Neural crest cell (in vitro differentiated cells): ENCODE measurements around the gene ZNF483. TPM values are rescaled to one million over a fixed set of nuclear protein-coding genes. Genes with fewer than 3 reads are reported as not detected.

Source experiments
- DNase-seq: peaks from one replicate; pipeline ENCODE4 v3.0.0; 2021; ENCODE audit warnings: low read depth, mixed read lengths, low spot score
- H3K27ac Mint-ChIP-seq: one replicate; pipeline ENCODE4 v1.8.0; 2021; ENCODE audit warnings: mild to moderate bottlenecking, mixed read lengths; ENCODE audit not compliant: unreplicated experiment
- H3K27me3 Mint-ChIP-seq: 2 replicates; pipeline ENCODE4 v1.8.0; 2021; ENCODE audit warnings: low read depth, mild to moderate bottlenecking, mixed read lengths
- H3K36me3 Mint-ChIP-seq: 2 replicates; pipeline ENCODE4 v1.8.0; 2021; ENCODE audit warnings: low read depth, mild to moderate bottlenecking, mixed read lengths
- H3K4me1 Mint-ChIP-seq: 2 replicates; pipeline ENCODE4 v1.8.0; 2021; ENCODE audit warnings: mixed read lengths
- H3K4me3 Mint-ChIP-seq: one replicate; pipeline ENCODE4 v1.8.0; 2021; ENCODE audit warnings: mild to moderate bottlenecking, mixed read lengths
- H3K9me3 Mint-ChIP-seq: 2 replicates; pipeline ENCODE4 v1.8.0; 2021; ENCODE audit warnings: mixed read lengths
- total RNA-seq: library from RNA; stranded (reverse); gene quantifications from 2 replicates; pipeline ENCODE4 v1.2.1, GENCODE V29; 2021
- TF ChIP-seq, protein P1 (sequence below): fragments of 200-600 bp; sonication (generic); conservative IDR thresholded peaks from 2 replicates; pipeline ENCODE4 v1.5.0; 2021; ENCODE audit warnings: antibody characterized with exemption, mild to moderate bottlenecking

Gene ZNF483
- total RNA-seq, 1 donor from 2014 or later: 26.0 TPM

- Mint-ChIP-seq H3K27ac (no peak overlapping the region), H3K36me3 (peaks cover 3% of the 10 kb centered on the region), H3K9me3 (no peaks in the 10 kb centered on the region), H3K4me3 (peak overlapping the region; percentile 93), H3K4me1 (peaks cover 29% of the 10 kb centered on the region), H3K27me3 (peaks cover 5% of the 10 kb centered on the region)
- no peak for DNase-seq
- TF ChIP-seq, protein P1, sequence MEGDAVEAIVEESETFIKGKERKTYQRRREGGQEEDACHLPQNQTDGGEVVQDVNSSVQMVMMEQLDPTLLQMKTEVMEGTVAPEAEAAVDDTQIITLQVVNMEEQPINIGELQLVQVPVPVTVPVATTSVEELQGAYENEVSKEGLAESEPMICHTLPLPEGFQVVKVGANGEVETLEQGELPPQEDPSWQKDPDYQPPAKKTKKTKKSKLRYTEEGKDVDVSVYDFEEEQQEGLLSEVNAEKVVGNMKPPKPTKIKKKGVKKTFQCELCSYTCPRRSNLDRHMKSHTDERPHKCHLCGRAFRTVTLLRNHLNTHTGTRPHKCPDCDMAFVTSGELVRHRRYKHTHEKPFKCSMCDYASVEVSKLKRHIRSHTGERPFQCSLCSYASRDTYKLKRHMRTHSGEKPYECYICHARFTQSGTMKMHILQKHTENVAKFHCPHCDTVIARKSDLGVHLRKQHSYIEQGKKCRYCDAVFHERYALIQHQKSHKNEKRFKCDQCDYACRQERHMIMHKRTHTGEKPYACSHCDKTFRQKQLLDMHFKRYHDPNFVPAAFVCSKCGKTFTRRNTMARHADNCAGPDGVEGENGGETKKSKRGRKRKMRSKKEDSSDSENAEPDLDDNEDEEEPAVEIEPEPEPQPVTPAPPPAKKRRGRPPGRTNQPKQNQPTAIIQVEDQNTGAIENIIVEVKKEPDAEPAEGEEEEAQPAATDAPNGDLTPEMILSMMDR: no peak
Observed at GRCh38 chr9:111598733-111599091, 73.7 kb downstream of the ZNF483 start.

DNA sequence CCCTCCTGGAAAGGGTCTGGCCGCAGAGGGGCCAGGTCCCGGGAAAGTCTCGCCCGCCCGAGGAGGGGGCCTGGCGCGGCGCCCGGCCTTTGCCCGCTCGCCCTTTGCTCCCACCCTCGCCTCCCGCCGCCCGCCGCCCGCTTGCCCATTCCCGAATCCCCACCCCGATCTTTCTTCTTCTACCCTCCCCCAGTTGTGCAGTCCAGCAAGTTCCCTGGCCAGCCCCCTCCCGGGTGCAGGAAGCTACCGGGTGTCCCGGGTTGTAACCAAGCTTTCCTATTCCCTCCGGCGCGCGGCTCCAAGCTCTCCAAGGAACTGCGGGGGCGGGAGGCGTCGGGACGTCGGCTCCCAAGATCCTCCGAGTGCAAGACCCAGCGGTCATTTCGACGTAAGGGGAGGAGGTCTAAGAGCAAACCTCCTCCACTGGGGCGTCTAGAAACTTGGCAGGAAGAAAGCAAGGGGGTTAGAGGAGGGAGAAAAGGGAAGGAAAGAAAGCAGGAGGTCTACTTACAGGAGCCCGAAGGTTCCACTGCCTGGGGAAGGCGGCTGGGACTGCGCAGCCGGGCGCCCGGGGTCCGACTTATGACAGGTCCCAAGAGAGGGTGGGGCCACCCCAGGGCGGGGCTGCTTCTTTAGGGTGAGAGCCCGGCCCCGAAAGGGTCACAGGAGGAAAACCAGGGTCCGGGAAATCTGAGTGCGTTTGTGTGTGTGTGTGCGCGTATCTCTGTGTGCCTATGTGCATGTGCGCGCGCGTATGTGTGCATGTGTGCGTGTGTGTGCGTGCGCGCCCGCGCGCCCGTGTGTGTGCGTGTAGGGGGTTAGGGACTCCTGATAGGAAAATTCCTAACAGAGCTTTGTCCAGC lies 74.3 kb downstream of the ZNF483 start, which contains the start of gene PTGR1:
Gene PTGR1 (minus strand): TSS at position 556 of the 863 bp plus-strand sequence. CDS start 2,225 bp downstream, outside the sequence.
- no peaks in the 10 kb centered on the region for H3K9me3 Mint-ChIP-seq
- peaks cover 5% of the 10 kb centered on the region for H3K27me3 Mint-ChIP-seq
- H3K27ac Mint-ChIP-seq: peak within 1 kb of the TSS; percentile 66
- peak within 1 kb of the TSS; percentile 93 for H3K4me3 Mint-ChIP-seq
- peak; percentile 62 for DNase-seq
- peaks cover 31% of the 10 kb centered on the region for H3K4me1 Mint-ChIP-seq
- no peaks in the 10 kb centered on the region for H3K36me3 Mint-ChIP-seq
- TF ChIP-seq, protein P1: no peak

- H3K4me1 Mint-ChIP-seq: peaks cover 34% of the 10 kb centered on the region
- no peaks in the 10 kb centered on the region for H3K36me3 Mint-ChIP-seq
- TF ChIP-seq, protein P1: no peak
- DNase-seq: no peak
- no peak overlapping the region for H3K27ac Mint-ChIP-seq
- H3K9me3 Mint-ChIP-seq: no peaks in the 10 kb centered on the region
- peak overlapping the region; percentile 93 for H3K4me3 Mint-ChIP-seq
- H3K27me3 Mint-ChIP-seq: peaks cover 5% of the 10 kb centered on the region
Observed at GRCh38 chr9:111599955-111600343, 75.0 kb downstream of the ZNF483 start.

DNA sequence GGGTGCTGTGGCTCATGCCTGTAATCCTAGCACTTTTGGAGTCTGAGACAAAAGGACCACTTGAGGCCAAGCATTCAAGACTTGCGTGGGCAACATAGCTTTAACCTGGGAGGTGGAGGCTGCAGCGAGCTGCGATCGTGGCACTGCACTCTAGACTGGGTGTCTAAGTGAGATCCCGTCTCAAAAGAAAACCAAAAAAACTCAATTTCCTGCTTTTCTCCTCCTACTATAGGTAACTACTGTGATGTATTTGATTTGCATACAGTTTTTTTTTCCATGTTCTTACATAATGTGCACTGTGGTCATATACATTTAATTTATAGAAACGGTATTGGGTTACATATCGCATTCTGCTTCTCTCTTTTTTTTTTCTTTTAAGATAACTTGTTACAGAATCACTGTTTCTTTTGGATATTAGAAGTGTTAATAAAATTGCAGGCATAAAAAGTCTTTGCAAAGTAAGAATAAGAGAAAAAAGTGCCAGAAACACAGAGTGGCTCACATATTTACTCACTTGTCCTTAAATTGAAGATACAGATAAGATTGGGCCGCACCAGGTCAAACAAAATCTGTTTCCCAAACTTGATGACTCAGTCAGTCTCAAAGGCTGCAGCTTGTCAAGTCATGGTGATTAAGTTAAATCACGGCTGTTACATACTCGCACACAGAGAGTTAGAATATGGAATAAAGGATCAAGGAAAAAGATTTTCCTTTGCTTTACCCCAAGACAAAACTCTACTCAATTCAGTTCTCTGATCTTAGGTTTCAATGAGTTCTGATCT lies 76.4 kb downstream of the ZNF483 start:
- Mint-ChIP-seq H3K4me1 (peaks cover 34% of the 10 kb centered on the region), H3K36me3 (no peaks in the 10 kb centered on the region), H3K4me3 (peak overlapping the region; percentile 75), H3K9me3 (no peaks in the 10 kb centered on the region), H3K27me3 (peaks cover 5% of the 10 kb centered on the region), H3K27ac (no peak overlapping the region)
- TF ChIP-seq, protein P1: no peak
- no peak for DNase-seq

DNA sequence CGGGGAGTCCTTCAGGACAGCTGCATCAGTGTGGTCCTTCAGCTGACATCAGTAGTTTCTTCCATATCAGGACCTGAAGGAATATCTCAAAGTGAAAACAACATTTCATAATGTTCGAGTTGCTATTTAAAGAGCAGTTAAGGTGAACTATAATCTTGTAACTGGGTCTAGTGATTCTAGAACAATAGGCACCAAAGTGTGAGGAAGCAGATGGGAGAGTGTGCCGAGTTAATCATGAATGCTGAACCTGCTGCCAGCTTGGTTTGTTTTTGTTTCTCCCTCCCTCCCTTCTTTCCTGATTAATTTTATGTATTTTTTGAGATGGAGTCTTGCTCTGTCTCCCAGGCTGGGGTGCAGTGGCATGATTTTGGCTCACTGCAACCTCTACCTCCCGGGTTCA lies 78.1 kb downstream of the ZNF483 start:
- Mint-ChIP-seq H3K4me3 (peak overlapping the region; percentile 6), H3K27ac (no peak overlapping the region), H3K36me3 (no peaks in the 10 kb centered on the region)

More for the DNA sequence above, 78.1 kb downstream of the ZNF483 start:
- Mint-ChIP-seq H3K9me3 (no peaks in the 10 kb centered on the region), H3K27me3 (peaks cover 3% of the 10 kb centered on the region), H3K4me1 (peaks cover 26% of the 10 kb centered on the region)
- TF ChIP-seq, protein P1: no peak
- no peak for DNase-seq
